ENCODE data around the gene VAT1L. TPM values are rescaled to one million over a fixed set of nuclear protein-coding genes. Genes with fewer than 3 reads are reported as not detected.

Gene VAT1L
- total RNA-seq, 4 donors from 2014 or later: 0.80 to 1.4 (median 1.2) TPM

GRCh38 chr16:77790912-77791311 is 2.5 kb downstream of the VAT1L start:
- in situ Hi-C loops (cut with MboI; ENCODE audit: low pct_ligation_motif_present in 1 of 4, low pct_unique_long_range_greater_than_20kb in 1 of 4, low sequenced_read_pairs in 3 of 4): no loop called here
- TF ChIP-seq CTCF (IDR thresholded peaks at IDR 0.05) (no peak), POLR2A (IDR thresholded peaks at IDR 0.05) (no peak), EP300 (IDR thresholded peaks at IDR 0.05; ENCODE audit: low read depth) (no peak), POLR2AphosphoS5 (IDR thresholded peaks at IDR 0.05) (no peak)
- no peak for DNase-seq
- Histone ChIP-seq H3K36me3 (no peaks in the 10 kb centered on the region), H3K4me1 (peaks cover 0 to 17% (median 10%) of the 10 kb centered on the region in 4 donors), H3K9me3 (no peaks in the 10 kb centered on the region), H3K4me3 (no peak overlapping the region), H3K27me3 (peaks cover 62% of the 10 kb centered on the region), H3K27ac (no peak overlapping the region)
- WGBS, 2 donors (ENCODE audit: low coverage in 1 of 2): 69 to 86% methylated on average over 1 to 3 of the region's 3 CpGs
- intact Hi-C loops (cut with DNase I; ENCODE audit: low total_unique reads): no loop called here

GRCh38 chr16:77793417-77793816 is 5.1 kb downstream of the VAT1L start:
- H3K27me3 ChIP-seq: peaks cover 37% of the 10 kb centered on the region
- no peak overlapping the region for H3K4me3 ChIP-seq
- WGBS, 2 donors (ENCODE audit: low coverage in 1 of 2): 50 to 58% methylated on average over 2 of the region's 2 CpGs
- no peaks in the 10 kb centered on the region for H3K9me3 ChIP-seq
- peaks cover 0 to 12% (median 7%) of the 10 kb centered on the region in 4 donors for H3K4me1 ChIP-seq
- in situ Hi-C loops (cut with MboI; ENCODE audit: low pct_ligation_motif_present in 1 of 4, low pct_unique_long_range_greater_than_20kb in 1 of 4, low sequenced_read_pairs in 3 of 4): no loop called here
- H3K27ac ChIP-seq: no peak overlapping the region
- intact Hi-C loops (cut with DNase I; ENCODE audit: low total_unique reads): no loop called here
- TF ChIP-seq CTCF (IDR thresholded peaks at IDR 0.05): no peak
- H3K36me3 ChIP-seq: no peaks in the 10 kb centered on the region
- no peak for DNase-seq

- 72 to 82% methylated on average over 3 of the region's 3 CpGs for WGBS, 2 donors (ENCODE audit: low coverage in 1 of 2)
- DNase-seq: no peak
- intact Hi-C loops (cut with DNase I; ENCODE audit: low total_unique reads) (no loop called here), in situ Hi-C loops (cut with MboI; ENCODE audit: low pct_ligation_motif_present in 1 of 4, low pct_unique_long_range_greater_than_20kb in 1 of 4, low sequenced_read_pairs in 3 of 4) (no loop called here)
- Histone ChIP-seq H3K27ac (no peak overlapping the region), H3K4me1 (peaks cover 0 to under 1% (median 0%) of the 10 kb centered on the region in 4 donors), H3K27me3 (peaks cover 26% of the 10 kb centered on the region), H3K4me3 (no peak overlapping the region), H3K9me3 (no peaks in the 10 kb centered on the region), H3K36me3 (no peaks in the 10 kb centered on the region)
- no peak for TF ChIP-seq POLR2AphosphoS5 (IDR thresholded peaks at IDR 0.05)
- TF ChIP-seq POLR2A (IDR thresholded peaks at IDR 0.05): no peak
- no peak for TF ChIP-seq EP300 (IDR thresholded peaks at IDR 0.05; ENCODE audit: low read depth)
- TF ChIP-seq CTCF (IDR thresholded peaks at IDR 0.05): no peak
These were observed 6.2 kb downstream of the VAT1L start for GRCh38 chr16:77794586-77794985.

- TF ChIP-seq EP300 (IDR thresholded peaks at IDR 0.05; ENCODE audit: low read depth) (no peak), POLR2A (IDR thresholded peaks at IDR 0.05) (no peak), POLR2AphosphoS5 (IDR thresholded peaks at IDR 0.05) (no peak), CTCF (IDR thresholded peaks at IDR 0.05) (no peak)
- intact Hi-C loops (cut with DNase I; ENCODE audit: low total_unique reads) (no loop called here), in situ Hi-C loops (cut with MboI; ENCODE audit: low pct_ligation_motif_present in 1 of 4, low pct_unique_long_range_greater_than_20kb in 1 of 4, low sequenced_read_pairs in 3 of 4) (no loop called here)
- Histone ChIP-seq H3K36me3 (no peaks in the 10 kb centered on the region), H3K4me3 (no peak overlapping the region), H3K4me1 (no peaks in the 10 kb centered on the region), H3K27me3 (no peaks in the 10 kb centered on the region), H3K9me3 (no peaks in the 10 kb centered on the region), H3K27ac (no peak overlapping the region)
- no peak for DNase-seq
- 93% methylated on average over 8 of the region's 8 CpGs; no CpG with 5 or more reads in 1 of the 2 donors for WGBS, 2 donors (ENCODE audit: low coverage in 1 of 2)
These were observed 13.5 kb downstream of the VAT1L start for GRCh38 chr16:77801817-77802216.
